K562 (cell line): ENCODE data around the gene NHSL2. TPM values are rescaled to one million over a fixed set of nuclear protein-coding genes. Genes with fewer than 3 reads are reported as not detected.

ENCODE experiments used
- ATAC-seq: fragments of 200-7000 bp; cut with Tn5 transposase; 3 replicates; pipeline ENCODE4 v1.9.1; 2020; ENCODE audit warnings: moderate library complexity
- BruUV-seq: library from RNA; stranded (reverse); fragments of 400-500 nt; replicated peaks from 2 replicates; lab custom pipeline; 2021; lab: Mats Ljungman, UMichigan
- CTCF ChIA-PET: fragments of 300-600 bp; formaldehyde crosslinking; extraction: SDS; loops from one replicate; lab custom pipeline; 2021; ENCODE audit warnings: low intra/inter-chr PET ratio; lab: Yijun Ruan, JAX
- POLR2A ChIA-PET: fragments of 300-600, 350-650 bp; sonication (Branson Sonifier 250); formaldehyde crosslinking; extraction: SDS; loops from one replicate; lab custom pipeline; 2021; ENCODE audit warnings: antibody characterized with exemption, inconsistent platforms; lab: Yijun Ruan, JAX
- DNase-seq, 4 experiments: peaks; one replicate each; pipeline versions ENCODE4 v3.0.0 to v3.0.0-alpha.2; 2011 to 2018; ENCODE audit warnings: low spot score in 3 of 4, mixed read lengths in 3 of 4; ENCODE audit errors: extremely low read depth in 1 of 4
- FAIRE-seq: peaks from 2 replicates; lab custom pipeline; 2011; peaks lifted over from hg19 to GRCh38; lab: Jason Lieb, UNC
- H2AFZ ChIP-seq: 2 replicates; pipeline ENCODE4 v1.6.0; 2011; ENCODE audit warnings: low read depth, low read length, control low read depth, inconsistent platforms
- H3K27ac ChIP-seq: fragments of 200-600 bp; 3 replicates; pipeline ENCODE4 v1.8.0; 2011; ENCODE audit warnings: low read depth, mild to moderate bottlenecking, control low read depth, inconsistent platforms, low read length, moderate library complexity, mixed read lengths; ENCODE audit errors: extremely low read depth
- H3K27me3 ChIP-seq, 2 experiments: fragments of 300-600 bp in 1 of 2; 2 replicates in 1 of 2; 3 replicates in 1 of 2; pipeline versions ENCODE4 v1.6.0 to v1.8.0; 2011; ENCODE audit warnings: inconsistent platforms in 2 of 2, low read length in 2 of 2, mild to moderate bottlenecking in 1 of 2, mixed read lengths in 1 of 2, moderate library complexity in 1 of 2; ENCODE audit not compliant: control insufficient read depth in 2 of 2, insufficient read depth in 2 of 2
- H3K36me3 ChIP-seq: fragments of 300-600 bp; 3 replicates; pipeline ENCODE4 v1.8.0; 2011; ENCODE audit warnings: mild to moderate bottlenecking, low read length, inconsistent platforms; ENCODE audit not compliant: control insufficient read depth, insufficient read depth
- H3K4me1 ChIP-seq, 2 experiments: fragments of 200-600 bp in 1 of 2; replicated peaks in 1 of 2; 2 replicates in 1 of 2; 3 replicates in 1 of 2; pipeline versions ENCODE4 v1.5.1 to v1.8.0; 2011; ENCODE audit warnings: inconsistent platforms in 2 of 2, low read length in 2 of 2, mild to moderate bottlenecking in 1 of 2, mixed read lengths in 1 of 2, moderate library complexity in 1 of 2; ENCODE audit not compliant: control insufficient read depth in 2 of 2, insufficient read depth in 2 of 2
- H3K4me2 ChIP-seq: 2 replicates; pipeline ENCODE4 v1.6.1; 2011; ENCODE audit warnings: low read length, control low read depth, inconsistent platforms, mixed read lengths; ENCODE audit not compliant: insufficient read depth
- H3K4me3 ChIP-seq: fragments of 200-600 bp; sonication (generic), shearing (Covaris generic); 2 replicates; pipeline ENCODE4 v1.5.1; 2016; ENCODE audit warnings: control low read depth, inconsistent platforms
- H3K79me2 ChIP-seq: fragments of 200-600 bp; 3 replicates; pipeline ENCODE4 v1.8.0; 2011; ENCODE audit warnings: low read length, inconsistent platforms; ENCODE audit not compliant: control insufficient read depth, insufficient read depth
- H3K9ac ChIP-seq, 2 experiments: 2 replicates each; pipeline versions ENCODE4 v1.6.0 to v1.6.1; 2011; ENCODE audit warnings: low read depth in 2 of 2, low read length in 2 of 2, control low read depth in 1 of 2, inconsistent platforms in 1 of 2, mild to moderate bottlenecking in 1 of 2, mixed read lengths in 1 of 2; ENCODE audit not compliant: insufficient read depth in 1 of 2
- H3K9me1 ChIP-seq: one replicate; pipeline ENCODE4 v1.6.0; 2011; ENCODE audit warnings: inconsistent platforms, mild to moderate bottlenecking, low read length, moderate library complexity; ENCODE audit not compliant: control insufficient read depth, insufficient read depth
- H3K9me3 ChIP-seq: replicated peaks from 2 replicates; pipeline ENCODE4 v1.5.1; 2011; ENCODE audit warnings: low read depth, low read length, inconsistent platforms; ENCODE audit not compliant: control insufficient read depth, insufficient read depth
- H4K20me1 ChIP-seq: replicated peaks from 2 replicates; pipeline ENCODE4 v1.6.1; 2011; ENCODE audit warnings: low read length, inconsistent platforms, mixed read lengths; ENCODE audit not compliant: control insufficient read depth, insufficient read depth
- FOSL1 ChIP-seq: fragments of 200-800 bp; sonication (Bioruptor generic); conservative IDR thresholded peaks from 2 replicates; pipeline ENCODE4 v1.6.1; 2016; ENCODE audit warnings: missing genetic modification characterization, missing compliant biosample characterization
- MEIS2 ChIP-seq: fragments of 450-650 bp; IDR thresholded peaks from 2 replicates; pipeline ENCODE4 v1.6.1; 2014; ENCODE audit warnings: mild to moderate bottlenecking; ENCODE audit not compliant: partially characterized antibody
- NFRKB ChIP-seq: fragments of 450-650 bp; IDR thresholded peaks from 2 replicates; pipeline ENCODE4 v1.6.1; 2016; ENCODE audit warnings: low read depth
- RBM17 ChIP-seq: fragments of 200-400 bp; formaldehyde crosslinking; IDR thresholded peaks from 2 replicates; pipeline ENCODE4 v1.6.1; 2017; ENCODE audit warnings: low read depth, mild to moderate bottlenecking, low read length, borderline replicate concordance
- RFX1 ChIP-seq: fragments of 450-650 bp; IDR thresholded peaks from 2 replicates; pipeline ENCODE4 v1.6.1; 2016; ENCODE audit warnings: mild to moderate bottlenecking, moderate library complexity
- ZEB2 ChIP-seq: fragments of 450-650 bp; IDR thresholded peaks from 2 replicates; pipeline ENCODE4 v1.6.1; 2016
- ZNF507 ChIP-seq: conservative IDR thresholded peaks from 2 replicates; pipeline ENCODE4 v1.6.1; 2017; ENCODE audit warnings: missing genetic modification characterization, missing compliant biosample characterization
- ZNF696 ChIP-seq: fragments of 250-450 bp; sonication (Bioruptor Pico); conservative IDR thresholded peaks from 2 replicates; pipeline ENCODE4 v1.4.0; 2020; ENCODE audit warnings: mild to moderate bottlenecking, moderate library complexity
- ZNF707 ChIP-seq: fragments of 250-450 bp; sonication (Bioruptor Pico); conservative IDR thresholded peaks from 2 replicates; pipeline ENCODE4 v1.8.0; 2022; ENCODE audit warnings: inconsistent platforms, mild to moderate bottlenecking, moderate library complexity
- WGBS: fragments of 100-300 bp; shearing (Covaris generic); methylation state at CpG from one replicate; pipeline ENCODE4 v1.1.6; 2016; ENCODE audit warnings: low coverage, mixed read lengths; ENCODE audit not compliant: insufficient coverage; ENCODE audit errors: missing lambda C conversion rate; 5-methylcytosine and 5-hydroxymethylcytosine counted together
- in situ Hi-C: fragments of 300-500 bp; cut with MboI; formaldehyde crosslinking; loops from 4 replicates; pipeline ENCODE4 v1.15.0; 2018; ENCODE audit warnings: inconsistent platforms, mixed read lengths
- intact Hi-C: fragments of 100-400 bp; cut with micrococcal nuclease; formaldehyde crosslinking; loops from 2 replicates; pipeline ENCODE4 v1.14.2; 2022
- polyA plus RNA-seq, 8 experiments: library from polyadenylated mRNA; depleted of rRNA in 4 of 8; stranded (reverse) in 5 of 8; unstranded in 3 of 8; fragments of >200 nt; fragmentation: Nextera tagmentation in 2 of 8; fragmentation: Illumina TruSeq in 1 of 8; extraction: Ambion mirVana in 2 of 8; extraction: Trizol in 1 of 8; gene quantifications; 2 replicates each; pipeline versions ENCODE4 v1.2.1 to v1.2.3, GENCODE V29; 2011 to 2014; ENCODE audit warnings: inconsistent platforms in 1 of 8, missing spikeins in 1 of 8
- total RNA-seq, 7 experiments: library from RNA; depleted of rRNA in 6 of 7; stranded (reverse); fragments of >200 nt in 6 of 7; fragmentation: Illumina TruSeq in 2 of 7; extraction: Trizol in 2 of 7; gene quantifications; 2 replicates each; pipeline versions ENCODE4 v1.2.1 to v1.2.3, GENCODE V29; 2011 to 2021; ENCODE audit warnings: low replicate concordance in 1 of 7
- TF ChIP-seq, protein P1 (sequence below): sonication (generic); IDR thresholded peaks from 2 replicates; pipeline ENCODE4 v1.6.1; 2016
- TF ChIP-seq, protein P2 (sequence below), 2 experiments: fragments of 450-650 bp in 1 of 2; sonication (generic) in 1 of 2; formaldehyde crosslinking in 1 of 2; IDR thresholded peaks; 2 replicates each; pipeline versions ENCODE4 v1.7.1 to v1.9.0; 2016 to 2022; ENCODE audit warnings: inconsistent platforms in 1 of 2, mild to moderate bottlenecking in 1 of 2, missing genetic modification reagents in 1 of 2

NHSL2 gene
- total and polyA plus RNA-seq, 9 of the 15 experiments (the other 6 are each of a cell fraction or from before 2014, with no cell fraction given): 0.02 TPM; not detected in 8

DNA sequence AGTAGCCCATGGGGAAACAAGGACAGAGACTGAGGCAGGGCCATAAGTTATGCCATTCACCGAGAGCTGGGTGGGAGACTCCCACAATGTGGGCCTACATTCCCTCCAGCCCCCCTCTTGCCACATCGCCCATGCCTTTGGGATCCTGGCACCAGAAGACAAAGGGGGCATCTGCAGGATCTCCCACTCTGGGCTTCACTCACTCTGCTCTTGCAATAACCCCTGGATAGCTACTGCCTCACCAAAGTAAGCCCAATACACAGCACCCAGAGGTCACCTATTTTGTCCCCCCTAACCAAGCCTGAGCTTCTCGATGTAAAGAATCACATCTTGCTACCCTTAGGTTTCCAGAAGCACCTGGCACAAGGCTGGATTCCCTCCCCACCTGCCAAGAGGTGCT lies 221.8 kb downstream of the NHSL2 start:
- ATAC-seq (no peak), FAIRE-seq (no peak), DNase-seq (no peak)
- WGBS: 2% methylated on average over 3 of the region's 3 CpGs
- Histone ChIP-seq H3K4me2 (no peak overlapping the region), H3K9me3 (no peaks in the 10 kb centered on the region), H3K4me1 (peaks cover 0 to 10% of the 10 kb centered on the region in 2 experiments; a peak in 2 of 5 replicates), H2AFZ (no peak overlapping the region), H4K20me1 (no peaks in the 10 kb centered on the region; the same call in 1 of the 2 replicates), H3K27me3 (peaks cover 0 to 48% of the 10 kb centered on the region in 2 experiments; a peak in 3 of 5 replicates), H3K27ac (no peak overlapping the region), H3K9me1 (no peaks in the 10 kb centered on the region), H3K36me3 (no peaks in the 10 kb centered on the region), H3K9ac (no peak overlapping the region), H3K79me2 (no peaks in the 10 kb centered on the region), H3K4me3 (no peak overlapping the region)
- intact Hi-C loops: no loop called here
- no TSS peak for BruUV-seq
- in situ Hi-C loops: no loop called here
- TF ChIP-seq ZNF707 (CRISPR knock-in tag) (no peak), NFRKB (no peak), ZNF696 (CRISPR knock-in tag) (no peak), ZEB2 (no peak), RFX1 (no peak), FOSL1 (tag) (no peak), MEIS2 (no peak), RBM17 (no peak), ZNF507 (no peak)
- TF ChIP-seq, protein P1, sequence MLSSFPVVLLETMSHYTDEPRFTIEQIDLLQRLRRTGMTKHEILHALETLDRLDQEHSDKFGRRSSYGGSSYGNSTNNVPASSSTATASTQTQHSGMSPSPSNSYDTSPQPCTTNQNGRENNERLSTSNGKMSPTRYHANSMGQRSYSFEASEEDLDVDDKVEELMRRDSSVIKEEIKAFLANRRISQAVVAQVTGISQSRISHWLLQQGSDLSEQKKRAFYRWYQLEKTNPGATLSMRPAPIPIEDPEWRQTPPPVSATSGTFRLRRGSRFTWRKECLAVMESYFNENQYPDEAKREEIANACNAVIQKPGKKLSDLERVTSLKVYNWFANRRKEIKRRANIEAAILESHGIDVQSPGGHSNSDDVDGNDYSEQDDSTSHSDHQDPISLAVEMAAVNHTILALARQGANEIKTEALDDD: no peak
- TF ChIP-seq, protein P2, sequence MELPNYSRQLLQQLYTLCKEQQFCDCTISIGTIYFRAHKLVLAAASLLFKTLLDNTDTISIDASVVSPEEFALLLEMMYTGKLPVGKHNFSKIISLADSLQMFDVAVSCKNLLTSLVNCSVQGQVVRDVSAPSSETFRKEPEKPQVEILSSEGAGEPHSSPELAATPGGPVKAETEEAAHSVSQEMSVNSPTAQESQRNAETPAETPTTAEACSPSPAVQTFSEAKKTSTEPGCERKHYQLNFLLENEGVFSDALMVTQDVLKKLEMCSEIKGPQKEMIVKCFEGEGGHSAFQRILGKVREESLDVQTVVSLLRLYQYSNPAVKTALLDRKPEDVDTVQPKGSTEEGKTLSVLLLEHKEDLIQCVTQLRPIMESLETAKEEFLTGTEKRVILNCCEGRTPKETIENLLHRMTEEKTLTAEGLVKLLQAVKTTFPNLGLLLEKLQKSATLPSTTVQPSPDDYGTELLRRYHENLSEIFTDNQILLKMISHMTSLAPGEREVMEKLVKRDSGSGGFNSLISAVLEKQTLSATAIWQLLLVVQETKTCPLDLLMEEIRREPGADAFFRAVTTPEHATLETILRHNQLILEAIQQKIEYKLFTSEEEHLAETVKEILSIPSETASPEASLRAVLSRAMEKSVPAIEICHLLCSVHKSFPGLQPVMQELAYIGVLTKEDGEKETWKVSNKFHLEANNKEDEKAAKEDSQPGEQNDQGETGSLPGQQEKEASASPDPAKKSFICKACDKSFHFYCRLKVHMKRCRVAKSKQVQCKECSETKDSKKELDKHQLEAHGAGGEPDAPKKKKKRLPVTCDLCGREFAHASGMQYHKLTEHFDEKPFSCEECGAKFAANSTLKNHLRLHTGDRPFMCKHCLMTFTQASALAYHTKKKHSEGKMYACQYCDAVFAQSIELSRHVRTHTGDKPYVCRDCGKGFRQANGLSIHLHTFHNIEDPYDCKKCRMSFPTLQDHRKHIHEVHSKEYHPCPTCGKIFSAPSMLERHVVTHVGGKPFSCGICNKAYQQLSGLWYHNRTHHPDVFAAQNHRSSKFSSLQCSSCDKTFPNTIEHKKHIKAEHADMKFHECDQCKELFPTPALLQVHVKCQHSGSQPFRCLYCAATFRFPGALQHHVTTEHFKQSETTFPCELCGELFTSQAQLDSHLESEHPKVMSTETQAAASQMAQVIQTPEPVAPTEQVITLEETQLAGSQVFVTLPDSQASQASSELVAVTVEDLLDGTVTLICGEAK (IDR thresholded peaks at IDR 0.05): no peak
- TF ChIP-seq, protein P2 (CRISPR knock-in tag; IDR thresholded peaks at IDR 0.05): no peak
- ChIA-PET CTCF (no interaction called here), POLR2A (no interaction called here)
